Brain pericyte (primary cell): ENCODE measurements around the gene ENOX1.

ENCODE experiments used
- DNase-seq: peaks from one replicate; pipeline ENCODE4 v3.0.0-alpha.2; 2012; ENCODE audit warnings: low read depth, low spot score

The ENOX1 gene

DNA sequence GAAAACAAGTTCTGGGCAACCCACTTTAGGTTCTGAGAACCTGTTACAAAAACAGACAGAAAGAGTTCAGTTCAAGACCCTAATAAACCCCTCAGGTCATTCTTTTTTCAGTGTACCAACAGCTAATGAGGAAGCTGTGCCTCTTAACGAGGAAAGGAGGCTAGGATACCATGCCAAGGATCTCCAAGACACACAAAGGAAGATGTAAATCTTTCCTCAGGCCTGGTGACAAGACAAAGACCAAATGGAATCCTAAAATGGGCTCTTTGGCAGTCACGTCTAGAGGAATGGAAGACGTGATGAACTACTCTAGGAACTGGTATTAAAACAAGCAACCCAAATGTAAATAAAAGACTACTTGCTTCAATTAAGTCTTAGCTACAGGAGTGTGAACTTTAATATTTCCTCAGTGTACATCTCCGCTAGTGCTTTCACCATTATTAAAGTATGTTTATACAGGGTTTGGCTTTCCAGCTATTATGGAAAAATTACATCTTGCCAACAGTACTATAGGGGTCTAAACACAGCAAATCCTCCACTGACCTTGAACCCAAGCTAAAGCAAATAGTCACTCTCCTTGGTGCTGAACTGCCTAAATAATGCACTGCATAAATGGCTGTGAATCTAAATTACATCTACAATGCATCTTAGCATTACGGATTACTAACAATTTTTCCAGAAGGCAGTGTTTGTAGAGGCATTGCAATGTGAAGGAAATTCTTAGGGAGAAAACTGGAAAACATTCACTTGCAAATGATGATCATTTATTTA is 42.3 kb downstream of the ENOX1 start:
- no peak for DNase-seq

DNA sequence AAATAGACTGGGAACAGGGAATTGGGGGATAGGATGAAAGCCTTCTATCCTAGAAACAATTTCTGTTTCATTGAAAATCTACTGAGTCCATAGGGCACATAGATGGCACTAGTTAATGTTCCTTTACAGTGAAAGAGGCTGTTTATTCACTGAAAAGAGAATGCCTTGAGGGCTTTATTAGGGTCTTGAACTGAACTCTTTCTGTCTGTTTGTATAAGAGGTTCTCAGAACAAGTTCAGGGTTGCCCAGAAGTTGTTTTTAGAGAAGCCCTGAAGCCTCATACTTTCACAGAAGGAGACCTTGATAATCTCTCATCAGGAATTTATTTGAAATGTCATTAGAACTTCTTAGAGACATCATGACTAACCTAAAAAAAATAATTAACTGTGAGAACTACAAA is 43.9 kb downstream of the ENOX1 start:
- no peak for DNase-seq

DNA sequence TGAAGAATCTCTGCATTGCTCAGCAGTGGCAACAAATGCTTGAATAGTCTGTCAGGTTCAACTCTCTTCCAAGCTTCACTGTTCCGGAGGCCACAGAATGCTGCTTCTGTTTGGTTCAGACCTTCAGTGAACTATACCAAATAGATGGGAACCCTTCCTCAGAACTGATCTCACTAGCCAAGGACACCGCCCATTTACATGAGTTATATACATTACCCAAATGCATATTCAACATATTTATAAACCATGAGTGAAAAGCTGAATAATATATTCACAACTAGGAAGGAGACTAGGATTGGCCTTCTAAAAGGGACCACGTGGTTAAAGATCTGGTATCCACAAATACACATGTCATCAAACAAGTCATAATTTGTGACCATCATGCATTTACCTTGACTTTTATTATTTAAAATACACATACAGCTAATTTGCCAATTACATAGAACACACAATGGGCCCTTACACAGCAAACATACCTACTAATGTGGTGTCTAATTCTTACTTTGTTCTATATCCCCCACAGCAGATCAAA is 49.3 kb downstream of the ENOX1 start:
- DNase-seq = no peak

DNA sequence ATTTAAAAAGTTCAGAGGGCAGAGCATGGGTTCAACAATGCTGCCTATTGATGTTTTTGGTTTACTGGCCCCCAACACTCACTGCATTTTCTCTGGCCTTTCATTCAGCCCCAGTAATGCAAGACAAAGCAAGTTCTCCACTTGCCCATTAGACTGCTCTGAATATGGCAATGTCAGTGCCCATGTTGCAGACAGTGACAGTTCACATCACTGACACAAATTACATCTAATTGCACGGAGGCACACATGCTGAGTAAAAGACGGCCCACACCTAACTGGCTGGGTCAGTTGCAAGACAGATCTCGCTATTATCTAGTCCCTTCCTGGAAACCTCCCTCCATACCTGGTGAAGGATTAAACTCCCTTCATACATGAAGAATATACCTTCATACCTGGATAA is 54.0 kb downstream of the ENOX1 start:
- DNase-seq = no peak

GRCh38 chr13:43731296-43731695 is 55.5 kb downstream of the ENOX1 start:
- no peak for DNase-seq

GRCh38 chr13:43730642-43731041 is 56.1 kb downstream of the ENOX1 start:
- DNase-seq = peak; percentile 68

DNA sequence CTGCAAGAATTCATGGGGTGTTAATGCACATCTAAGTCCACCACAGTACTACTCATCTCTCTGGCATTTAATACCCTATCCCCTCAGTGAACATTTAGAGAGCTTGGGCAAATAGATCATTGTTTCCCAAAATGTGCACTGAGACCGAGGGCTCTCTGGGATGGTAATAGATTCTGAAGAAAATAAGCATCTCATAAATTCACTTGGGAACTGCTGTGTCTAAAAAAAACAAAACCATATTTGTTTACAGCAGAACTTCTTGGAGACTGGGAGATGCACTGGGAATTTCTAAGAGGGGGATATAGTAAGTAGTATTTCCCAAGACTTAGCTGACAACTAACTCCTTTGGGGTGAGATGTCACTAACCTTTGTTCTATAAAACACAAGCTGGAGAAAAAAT is 58.4 kb downstream of the ENOX1 start:
- DNase-seq = peak; percentile 36

- no peak for DNase-seq
These were observed 58.9 kb downstream of the ENOX1 start for GRCh38 chr13:43727856-43728255.

GRCh38 chr13:43725460-43725859 is 61.3 kb downstream of the ENOX1 start:
- DNase-seq = no peak

GRCh38 chr13:43720780-43721397 is 65.9 kb downstream of the ENOX1 start:
- DNase-seq = peak; percentile 5

GRCh38 chr13:43698758-43699157 is 88.0 kb downstream of the ENOX1 start:
- no peak for DNase-seq

- no peak for DNase-seq
These were observed 88.8 kb downstream of the ENOX1 start for GRCh38 chr13:43698009-43698408.

DNA sequence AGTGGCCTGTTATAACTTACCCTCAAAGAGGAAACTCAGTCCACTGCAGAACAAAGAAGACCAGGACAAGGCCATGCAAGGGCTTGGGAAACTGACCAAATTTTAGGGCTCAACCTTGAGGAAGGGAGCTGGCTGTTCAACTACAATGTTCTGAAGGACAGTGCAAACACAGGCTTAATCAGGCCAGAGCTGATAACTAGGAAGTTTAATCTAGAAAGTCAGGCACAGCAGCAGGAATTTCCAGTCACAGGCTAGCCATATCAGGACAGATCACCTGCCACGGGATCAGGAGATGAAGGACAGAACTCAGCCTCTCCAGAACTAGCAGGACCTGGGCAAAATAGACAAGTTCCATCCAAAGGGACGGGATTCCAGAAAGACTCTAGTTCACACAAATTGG is 89.4 kb downstream of the ENOX1 start:
- no peak for DNase-seq

DNA sequence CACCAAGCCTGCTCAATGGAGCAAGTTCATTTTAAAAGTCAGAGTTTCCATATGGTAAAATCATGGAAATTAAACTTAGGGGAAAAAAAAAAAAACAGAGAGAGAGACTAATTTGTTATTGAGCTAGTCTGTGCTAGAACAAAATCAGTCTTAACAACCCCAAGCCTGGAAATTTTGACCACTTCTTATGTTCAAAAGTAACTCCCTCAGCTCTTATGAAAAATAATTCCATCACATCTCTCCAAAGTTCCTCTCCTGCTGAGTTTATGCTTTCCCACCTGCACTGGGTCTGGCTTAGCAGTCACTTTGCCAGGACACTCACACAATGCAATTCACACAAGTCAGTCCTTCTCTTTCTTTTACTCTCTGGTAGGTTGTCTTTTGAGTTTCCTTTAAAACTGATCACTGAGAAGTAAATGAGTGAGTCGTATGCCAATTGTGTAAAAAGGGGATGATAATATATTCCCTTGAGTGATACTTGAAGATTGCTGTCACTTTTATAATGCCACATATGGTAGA is 92.6 kb downstream of the ENOX1 start:
- DNase-seq = no peak

DNA sequence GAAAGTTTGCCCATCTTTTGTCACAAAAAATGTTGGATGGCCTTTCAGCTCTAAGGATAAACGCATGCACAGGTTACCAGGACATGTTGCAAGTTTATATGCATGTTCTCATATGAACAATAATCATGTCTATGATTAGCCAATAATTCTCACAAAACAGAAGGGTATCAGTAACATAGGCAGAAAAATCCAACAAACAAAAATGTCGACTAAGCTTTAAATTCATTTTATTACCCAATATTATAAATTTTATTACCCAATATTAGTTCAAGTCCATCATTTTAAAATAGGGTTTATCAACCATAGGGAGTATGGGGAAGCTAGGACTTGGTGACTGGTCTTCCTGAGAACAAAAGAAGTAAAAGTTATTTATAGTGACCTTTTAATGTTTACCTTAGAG is 93.1 kb downstream of the ENOX1 start:
- no peak for DNase-seq

GRCh38 chr13:43688227-43688907 is 98.4 kb downstream of the ENOX1 start:
- no peak for DNase-seq

DNA sequence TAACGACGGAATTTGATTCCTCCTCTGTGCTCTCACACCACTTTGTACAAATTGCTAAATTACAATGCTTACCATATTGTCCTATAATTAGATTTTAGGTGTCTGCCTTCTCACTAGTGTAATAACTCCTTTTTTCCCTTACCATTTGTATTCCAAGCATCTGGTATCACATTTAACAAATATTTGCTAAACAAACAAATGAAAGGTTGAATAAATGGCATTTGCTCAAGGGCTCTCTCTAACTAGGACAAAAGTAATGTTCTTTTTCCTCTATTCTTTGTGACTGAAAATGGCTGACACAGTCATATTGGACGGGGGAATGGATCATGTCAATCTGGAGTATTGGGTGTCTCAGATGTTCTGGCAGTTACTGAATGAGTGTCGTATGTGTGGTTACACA is 99.7 kb downstream of the ENOX1 start:
- no peak for DNase-seq

DNA sequence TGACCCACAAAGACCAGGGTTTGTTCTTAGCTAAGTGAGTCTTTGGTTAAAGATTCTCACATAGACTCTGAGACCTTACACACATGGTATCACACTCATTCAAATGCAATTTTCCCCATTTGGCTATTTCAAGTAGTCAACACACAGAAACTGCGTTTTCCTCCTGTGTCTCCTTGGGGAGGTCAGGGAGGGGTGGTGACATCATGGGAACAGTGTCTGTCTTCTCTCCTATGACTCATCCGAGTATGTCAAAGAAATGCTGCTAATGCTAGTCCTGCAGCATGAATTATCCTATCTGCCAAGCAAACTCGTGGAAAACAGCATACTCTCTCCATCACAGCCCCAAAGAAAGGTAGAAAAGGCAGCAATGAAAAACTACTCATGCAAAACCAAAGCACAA is 100.2 kb downstream of the ENOX1 start:
- peak; percentile 67 for DNase-seq

GRCh38 chr13:43684963-43685725 is 101.6 kb downstream of the ENOX1 start:
- DNase-seq = no peak

GRCh38 chr13:43682701-43683100 is 104.1 kb downstream of the ENOX1 start:
- no peak for DNase-seq

DNA sequence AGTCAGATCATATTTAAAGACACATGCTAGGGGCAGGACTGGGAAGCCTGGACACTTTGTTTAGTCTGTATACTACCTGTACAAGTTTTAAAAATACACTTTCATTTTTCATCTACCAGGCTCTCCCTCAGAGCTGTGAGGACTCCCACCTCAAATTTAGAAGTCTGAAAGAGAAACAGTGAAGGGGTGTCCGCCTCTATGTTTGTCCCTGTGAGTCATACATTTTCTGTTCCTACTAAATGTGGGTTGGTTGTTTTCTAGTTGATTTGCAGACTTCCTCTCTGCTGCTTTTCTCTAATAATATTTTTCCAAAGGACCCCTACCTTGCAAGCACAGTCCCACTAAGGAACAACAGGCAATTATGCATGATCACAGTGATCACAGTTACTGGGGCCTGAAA is 110.5 kb downstream of the ENOX1 start:
- DNase-seq = no peak

DNA sequence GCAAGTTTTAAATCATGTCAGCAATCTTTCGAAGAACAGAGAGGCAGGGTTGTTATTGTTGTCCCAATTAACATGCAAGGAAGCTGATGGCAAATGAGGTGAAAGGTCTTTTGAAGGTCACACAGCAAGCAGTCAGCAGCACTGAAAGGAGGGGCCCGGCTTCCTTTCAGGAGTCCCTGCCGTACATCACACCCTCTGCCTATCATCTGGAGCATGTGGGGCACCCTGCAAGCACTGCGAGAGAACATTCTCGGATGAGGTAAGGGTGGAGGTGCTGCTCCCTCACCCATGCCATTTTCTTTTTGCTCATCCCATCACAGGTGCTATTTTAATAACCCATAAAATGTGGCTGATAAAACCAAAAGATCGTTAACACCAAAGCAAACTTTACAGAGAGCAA is 111.2 kb downstream of the ENOX1 start:
- DNase-seq = no peak
